GM04504 (cell line): ENCODE results near the gene SH3GL2.

ENCODE experiments used
- DNase-seq: peaks from one replicate; pipeline ENCODE4 v3.0.0-alpha.2; 2012; ENCODE audit warnings: low read depth

Gene SH3GL2

GRCh38 chr9:17611342-17611741 lies 32.5 kb downstream of the SH3GL2 start:
- DNase-seq: no peak

DNA sequence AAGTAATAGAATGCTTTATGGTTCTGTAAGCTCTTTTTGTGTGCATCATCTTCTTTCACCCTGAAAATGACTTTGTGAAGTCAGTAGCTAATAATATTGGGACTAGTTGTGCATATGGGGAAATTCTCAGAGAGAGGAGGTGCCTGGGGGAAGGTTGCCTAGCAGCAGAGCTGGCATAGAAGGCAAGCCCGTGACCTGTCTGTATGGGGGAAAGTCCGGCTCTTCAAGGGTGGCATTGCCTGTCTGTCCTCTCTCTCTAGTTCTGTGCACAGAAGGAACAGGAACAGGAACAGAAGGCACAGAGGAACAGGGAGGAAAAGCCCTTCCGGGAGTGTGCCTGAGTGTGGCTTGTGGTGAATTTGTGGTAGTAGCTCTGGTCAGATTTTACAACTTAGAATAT lies 33.1 kb downstream of the SH3GL2 start:
- DNase-seq: no peak

DNA sequence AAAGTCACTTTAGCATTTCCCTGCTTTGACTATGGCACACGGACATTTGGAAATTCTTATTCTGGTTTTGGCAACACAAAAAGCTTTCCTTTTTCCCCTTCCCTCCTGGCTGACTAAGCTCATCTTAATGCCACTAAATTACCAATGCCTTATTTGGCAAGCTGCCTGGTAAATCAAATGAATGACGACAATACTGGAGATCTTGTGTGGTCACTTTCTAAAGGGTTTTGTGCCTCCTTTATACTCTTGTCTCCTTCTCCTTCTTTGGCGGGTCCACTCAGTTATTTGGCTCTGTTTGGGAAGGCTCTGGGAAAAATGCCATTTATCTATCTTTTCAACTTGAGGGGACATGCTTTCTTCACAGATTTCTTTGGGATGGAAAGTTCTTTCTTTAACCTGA lies 34.9 kb downstream of the SH3GL2 start:
- DNase-seq: peak; percentile 9

GRCh38 chr9:17614250-17614649 lies 35.4 kb downstream of the SH3GL2 start:
- DNase-seq: no peak

DNA sequence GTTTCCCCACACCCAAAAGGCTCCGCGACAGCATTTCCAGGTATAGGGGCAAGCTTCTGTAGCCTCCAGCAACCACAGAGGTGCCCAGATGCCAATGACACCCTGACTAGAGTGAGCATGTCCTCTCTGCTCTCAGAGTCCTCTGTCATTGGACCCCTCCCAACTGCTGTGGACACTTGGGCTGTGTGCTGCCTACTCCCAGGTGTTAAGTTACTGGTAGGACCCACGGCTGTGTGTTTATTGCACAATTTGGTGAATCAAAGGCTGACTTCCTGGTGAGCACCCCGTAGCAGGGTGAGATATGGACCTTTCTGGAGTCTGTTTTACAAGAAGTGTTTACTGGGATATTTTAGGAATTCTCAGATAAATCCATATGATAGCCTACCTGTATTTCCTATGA lies 36.0 kb downstream of the SH3GL2 start:
- DNase-seq: no peak

- no peak for DNase-seq
These were observed 43.3 kb downstream of the SH3GL2 start for GRCh38 chr9:17622141-17622540.

DNA sequence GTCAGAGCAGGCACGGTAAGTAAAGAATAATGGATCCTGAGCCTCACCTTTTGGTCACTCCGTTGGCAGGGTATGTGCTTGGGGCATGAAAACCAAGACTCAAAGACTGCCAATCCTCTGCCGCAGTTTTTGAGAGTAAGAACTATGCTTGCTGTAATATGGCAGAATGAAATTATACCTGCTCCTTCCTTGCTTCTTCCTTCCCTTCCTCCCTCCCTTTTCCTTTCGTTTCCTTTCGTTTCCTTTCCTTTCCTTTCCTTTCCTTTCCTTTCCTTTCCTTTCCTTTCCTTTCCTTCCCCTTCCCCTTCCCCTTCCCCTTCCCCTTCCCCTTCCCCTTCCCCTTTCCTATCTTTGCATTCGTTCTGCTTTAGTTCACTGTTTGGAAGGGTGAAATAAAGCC lies 43.9 kb downstream of the SH3GL2 start:
- no peak for DNase-seq

DNA sequence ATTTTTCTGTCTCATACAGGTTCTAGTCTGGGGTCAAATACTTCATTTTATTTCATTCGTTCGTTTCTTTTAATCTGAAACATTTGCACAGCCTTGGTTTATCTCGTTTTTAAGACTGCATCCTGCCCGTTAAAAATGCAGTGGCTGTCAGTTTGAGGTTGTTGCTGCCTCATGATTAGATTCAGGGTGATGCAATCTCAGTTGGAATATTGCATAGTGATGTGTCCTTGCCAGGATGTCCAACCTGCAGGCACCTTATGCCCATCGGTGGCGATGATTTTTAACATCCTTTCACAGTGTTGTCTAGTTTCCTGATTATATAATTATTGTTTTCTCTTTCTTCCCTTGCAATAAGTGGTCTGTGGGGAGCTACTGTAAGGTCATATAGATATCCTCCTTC lies 45.1 kb downstream of the SH3GL2 start:
- no peak for DNase-seq

- no peak for DNase-seq
These were observed 45.7 kb downstream of the SH3GL2 start for GRCh38 chr9:17624571-17624970.

- DNase-seq: no peak
These were observed 47.0 kb downstream of the SH3GL2 start for GRCh38 chr9:17625644-17626388.

DNA sequence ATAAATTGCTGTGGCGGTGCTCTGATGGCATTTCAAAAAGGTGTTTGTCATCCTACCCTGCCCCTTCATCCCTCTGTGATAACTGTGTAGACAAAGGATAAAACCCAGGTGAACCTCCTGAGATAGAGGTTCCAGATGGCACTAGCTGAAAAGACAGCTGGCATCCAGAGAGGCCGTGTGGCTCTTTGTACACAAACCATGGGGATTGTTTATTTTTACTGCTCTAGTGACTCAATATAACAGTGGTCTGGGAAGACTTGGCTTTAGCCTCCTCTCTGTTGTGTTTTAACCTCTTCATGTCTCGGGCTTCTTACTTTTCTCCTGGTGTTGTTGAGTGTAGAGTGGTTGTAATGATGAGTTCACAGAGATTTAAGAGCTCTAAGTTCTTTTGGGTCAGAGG lies 48.8 kb downstream of the SH3GL2 start:
- DNase-seq: no peak

DNA sequence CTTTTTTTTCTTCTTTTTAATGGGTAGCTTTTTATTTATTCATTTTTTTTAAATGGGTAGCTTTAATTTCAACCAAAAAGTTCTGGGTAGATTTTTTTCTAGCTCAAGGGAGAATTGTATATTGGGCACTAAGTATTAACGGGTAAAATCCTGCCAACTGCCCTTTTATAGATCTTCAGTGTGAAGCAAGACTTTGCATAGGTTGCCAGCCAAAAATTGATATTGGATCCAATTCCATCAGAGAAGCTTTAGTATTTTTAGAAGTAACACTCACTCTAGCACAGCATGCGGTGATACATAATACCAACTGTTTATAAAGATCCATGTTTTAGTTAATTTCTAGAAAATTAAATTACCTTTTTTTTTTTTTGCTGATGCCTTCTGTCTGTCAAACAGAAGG lies 49.8 kb downstream of the SH3GL2 start:
- no peak for DNase-seq

GRCh38 chr9:17630531-17630949 lies 51.7 kb downstream of the SH3GL2 start:
- peak; percentile 19 for DNase-seq

DNA sequence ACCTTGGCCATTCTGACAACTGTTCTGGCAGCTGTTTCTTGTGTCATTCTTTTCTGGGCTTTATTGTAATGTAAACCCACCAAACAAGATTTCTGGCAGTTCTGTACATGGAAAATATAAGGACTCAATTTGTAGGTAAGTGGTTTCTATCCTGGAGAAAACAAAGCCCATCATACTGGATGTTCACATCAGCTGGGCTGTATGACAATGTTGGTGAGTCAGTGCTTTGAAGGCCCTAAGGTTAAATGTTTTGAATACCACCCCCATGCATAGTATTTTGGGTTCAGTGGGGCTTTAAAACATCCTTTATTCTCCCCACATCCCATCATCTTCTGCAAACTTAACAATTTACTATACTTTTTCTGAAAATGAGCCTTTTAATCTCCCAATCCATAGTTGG lies 52.5 kb downstream of the SH3GL2 start:
- no peak for DNase-seq

- DNase-seq: no peak
These were observed 54.1 kb downstream of the SH3GL2 start for GRCh38 chr9:17632994-17633393.

GRCh38 chr9:17635115-17635890 lies 56.4 kb downstream of the SH3GL2 start:
- no peak for DNase-seq

DNA sequence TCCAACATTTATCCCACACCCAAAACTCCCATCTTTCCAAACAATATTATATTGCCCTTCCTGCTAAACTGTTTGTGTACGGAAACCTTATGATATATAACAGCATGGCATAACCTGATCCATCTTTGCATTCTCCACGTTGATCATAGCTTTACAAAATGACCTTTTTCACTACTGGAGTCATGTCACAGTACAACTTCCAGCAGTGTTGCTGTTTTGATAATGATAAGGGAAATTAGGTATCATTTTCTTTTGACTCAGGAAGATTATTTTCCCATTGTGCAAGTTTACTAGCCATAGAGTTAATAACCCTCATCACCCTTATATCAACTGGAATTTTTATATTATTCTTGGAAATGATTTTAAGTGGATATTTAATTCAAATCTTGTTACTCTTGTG lies 57.5 kb downstream of the SH3GL2 start:
- no peak for DNase-seq

DNA sequence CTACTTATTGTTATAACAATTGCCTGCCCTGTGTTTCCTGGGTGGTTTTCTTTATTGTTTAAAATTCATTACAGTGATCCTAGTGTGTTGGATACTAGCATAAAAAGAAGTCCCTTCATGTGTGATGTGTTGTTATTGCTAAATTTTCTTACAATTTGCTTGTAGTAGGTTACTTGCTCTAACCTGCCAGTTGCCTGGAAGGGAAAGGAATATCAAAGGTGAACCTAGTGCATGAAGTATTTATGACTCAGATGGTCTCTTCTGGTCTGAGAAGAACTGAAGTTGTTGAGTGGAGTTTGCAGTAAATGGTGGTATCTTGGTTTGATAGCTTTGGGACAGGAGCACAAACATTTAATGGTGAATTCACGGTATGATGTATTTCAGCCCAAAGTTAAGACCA lies 58.0 kb downstream of the SH3GL2 start:
- no peak for DNase-seq

GRCh38 chr9:17637229-17637628 lies 58.4 kb downstream of the SH3GL2 start:
- DNase-seq: no peak

DNA sequence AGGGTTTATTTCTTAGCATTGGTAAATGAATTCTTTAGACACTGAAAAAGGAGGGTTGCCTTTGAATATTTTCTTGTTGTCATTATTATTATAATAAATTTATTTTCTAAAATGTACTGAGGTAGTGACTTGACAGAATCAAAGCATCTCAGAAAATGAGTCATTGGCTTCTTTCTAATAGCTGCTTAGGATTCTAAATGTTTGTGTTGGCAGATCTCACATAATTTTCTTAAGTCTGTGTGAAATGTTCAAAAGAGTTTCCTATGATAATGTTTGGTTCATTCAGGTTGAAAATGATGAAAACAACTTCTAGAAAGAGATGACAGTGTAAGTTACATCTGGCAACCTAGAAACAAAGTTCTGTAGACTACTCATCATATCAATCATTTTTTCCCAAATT lies 69.7 kb downstream of the SH3GL2 start:
- DNase-seq: no peak

DNA sequence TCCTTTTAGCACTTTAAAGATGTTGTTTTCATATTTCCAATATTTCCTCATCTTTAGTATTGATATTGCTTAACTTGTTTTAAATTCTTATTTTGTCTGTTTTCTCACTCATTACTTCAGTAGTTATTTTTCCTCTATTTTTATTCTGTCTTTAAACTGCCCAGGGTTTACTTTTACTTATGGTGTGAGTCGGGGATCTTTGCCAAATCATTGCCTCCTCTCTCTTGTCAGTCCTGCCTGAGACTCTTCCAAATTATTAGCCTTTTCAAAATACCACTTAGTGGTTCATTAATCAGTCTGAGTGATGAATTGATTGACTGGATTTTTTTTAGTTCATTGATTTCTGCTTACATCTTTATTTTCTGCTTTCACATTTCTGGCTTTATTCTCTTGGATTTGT lies 72.9 kb downstream of the SH3GL2 start:
- DNase-seq: no peak

DNA sequence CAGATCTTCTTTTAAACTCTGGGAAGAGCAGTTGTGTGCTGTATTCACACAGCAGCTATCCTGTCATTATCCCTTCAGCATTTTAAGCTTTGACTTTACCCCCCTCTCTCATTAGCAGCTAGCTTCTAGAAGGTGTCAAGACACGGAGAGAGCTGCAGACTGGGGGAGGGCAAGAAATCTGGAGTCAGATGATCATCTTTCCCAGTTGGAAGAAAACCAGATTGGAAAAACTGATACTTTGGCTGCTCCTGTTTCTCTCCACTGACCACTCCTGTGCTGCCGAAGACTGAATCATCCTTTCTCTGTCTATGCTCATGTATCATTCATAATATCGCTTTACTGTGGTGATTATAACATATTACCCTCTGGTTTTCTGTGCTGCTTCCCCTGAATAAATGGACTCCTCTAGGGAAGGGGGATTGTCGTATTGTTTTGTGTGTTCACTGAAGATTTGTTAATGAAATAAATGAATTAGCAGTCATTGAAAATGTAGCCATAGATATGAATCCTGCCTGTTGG lies 75.1 kb downstream of the SH3GL2 start:
- DNase-seq: no peak

DNA sequence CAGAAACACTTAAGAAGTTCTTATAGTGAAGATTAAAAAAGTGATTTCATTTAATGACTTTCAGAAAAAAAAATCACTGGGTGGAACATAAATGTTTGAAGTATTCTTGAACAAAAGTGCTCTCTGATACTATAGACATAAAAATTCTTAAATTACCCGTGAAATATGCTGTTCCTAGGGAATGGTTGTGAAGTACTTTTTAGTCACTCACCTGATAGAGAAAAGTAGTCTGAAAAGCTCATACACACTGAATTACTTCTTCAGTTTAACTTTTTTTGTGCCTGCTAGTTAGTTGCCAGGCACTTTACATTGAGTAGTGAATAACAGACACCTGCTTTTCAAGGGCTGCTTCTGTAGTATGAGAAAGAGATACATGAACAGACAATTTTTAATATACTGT lies 78.0 kb downstream of the SH3GL2 start:
- no peak for DNase-seq

DNA sequence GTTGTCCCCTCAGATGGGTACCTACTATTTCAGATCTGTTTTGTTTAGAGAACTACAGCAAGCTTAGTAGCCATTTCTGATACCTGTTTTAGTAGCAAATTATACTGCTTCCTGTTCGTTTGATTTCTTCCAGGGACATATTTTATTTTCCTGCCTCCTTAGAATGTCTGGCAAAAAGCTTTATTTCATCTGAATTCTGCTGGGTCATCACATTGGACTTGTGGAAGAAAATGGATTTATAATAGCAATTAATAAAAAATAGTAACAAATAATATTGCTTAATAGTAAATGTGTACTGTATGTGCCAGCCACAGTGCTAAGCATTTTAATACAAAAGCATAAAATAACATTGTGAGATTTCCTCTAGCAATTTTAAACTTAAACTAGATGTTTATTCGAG lies 79.4 kb downstream of the SH3GL2 start:
- DNase-seq: no peak
